GM23338 (cell line): ENCODE data around the gene MKI67.

Experiments
- CREB1 ChIP-seq: fragments of 250-450 bp; sonication (Bioruptor Pico); IDR thresholded peaks from 2 replicates; pipeline ENCODE4 v1.5.0; 2020; ENCODE audit warnings: low read depth, mild to moderate bottlenecking, moderate library complexity
- EZH2 ChIP-seq: fragments of 200-600 bp; sonication (generic); IDR thresholded peaks from one replicate; pipeline ENCODE4 v1.8.0; 2017; ENCODE audit warnings: antibody characterized with exemption, mild to moderate bottlenecking, low read depth; ENCODE audit not compliant: unreplicated experiment
- EZH2phosphoT487 ChIP-seq: fragments of 200-600 bp; sonication (generic); IDR thresholded peaks from one replicate; pipeline ENCODE4 v1.8.1; 2018; ENCODE audit warnings: antibody characterized with exemption; ENCODE audit not compliant: unreplicated experiment
- JUNB ChIP-seq: IDR thresholded peaks from one replicate; pipeline ENCODE4 v1.6.1; 2016; ENCODE audit warnings: antibody characterized with exemption; ENCODE audit not compliant: unreplicated experiment
- NANOG ChIP-seq: IDR thresholded peaks from 2 replicates; pipeline ENCODE4 v1.6.1; 2016; ENCODE audit warnings: antibody characterized with exemption, borderline replicate concordance
- POLR2AphosphoS5 ChIP-seq: IDR thresholded peaks from 2 replicates; pipeline ENCODE4 v1.6.1; 2016; ENCODE audit warnings: antibody characterized with exemption, low read depth
- STAT1 ChIP-seq: IDR thresholded peaks from one replicate; pipeline ENCODE4 v1.6.1; 2016; ENCODE audit warnings: antibody characterized with exemption; ENCODE audit not compliant: unreplicated experiment
- ZNF331 ChIP-seq: fragments of 250-450 bp; sonication (Bioruptor Pico); IDR thresholded peaks from 2 replicates; pipeline ENCODE4 v1.5.0; 2020; ENCODE audit warnings: low read depth, mild to moderate bottlenecking, moderate library complexity
- TF ChIP-seq, protein P1 (sequence below): IDR thresholded peaks from 2 replicates; pipeline ENCODE4 v1.6.1; 2016; ENCODE audit warnings: antibody characterized with exemption
- TF ChIP-seq, protein P2 (sequence below), 2 experiments: fragments of 200-600 bp in 1 of 2; sonication (generic) in 1 of 2; conservative IDR thresholded peaks; 2 replicates each; pipeline versions ENCODE4 v1.5.1 to v1.6.1; 2016 to 2017; ENCODE audit warnings: antibody characterized with exemption in 2 of 2, low read depth in 2 of 2, mild to moderate bottlenecking in 2 of 2, moderate library complexity in 1 of 2
- TF ChIP-seq, protein P3 (sequence below): IDR thresholded peaks from one replicate; pipeline ENCODE4 v1.6.1; 2018; ENCODE audit warnings: antibody characterized with exemption; ENCODE audit not compliant: unreplicated experiment
- TF ChIP-seq, protein P4 (sequence below): fragments of 250-450 bp; sonication (Bioruptor Pico); IDR thresholded peaks from 2 replicates; pipeline ENCODE4 v1.5.0; 2020; ENCODE audit warnings: mild to moderate bottlenecking, moderate library complexity

DNA sequence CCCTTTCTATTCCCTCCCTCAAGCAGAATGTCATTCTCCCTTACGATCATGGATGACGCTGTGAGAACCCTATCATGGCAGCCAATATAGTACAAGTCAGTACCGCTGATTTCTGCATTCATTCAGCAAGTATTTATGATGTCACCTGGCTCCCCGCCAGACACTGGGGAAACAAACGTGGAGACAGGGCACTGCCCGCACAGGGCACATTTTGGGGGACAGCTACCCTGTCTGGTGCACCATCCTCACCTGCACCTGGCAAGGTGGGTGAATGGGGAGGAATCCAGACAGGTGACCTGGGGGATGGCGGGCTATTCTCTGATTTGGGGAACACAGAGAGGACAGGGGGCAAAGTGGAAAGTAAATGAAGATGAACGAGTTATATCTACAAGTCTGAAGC lies 28.4 kb downstream of the MKI67 start:
- TF ChIP-seq POLR2AphosphoS5 (no peak), NANOG (no peak), EZH2phosphoT487 (no peak), EZH2 (no peak), JUNB (no peak), ZNF331 (CRISPR knock-in tag) (no peak), STAT1 (no peak), CREB1 (CRISPR knock-in tag) (no peak)
- TF ChIP-seq, protein P1, sequence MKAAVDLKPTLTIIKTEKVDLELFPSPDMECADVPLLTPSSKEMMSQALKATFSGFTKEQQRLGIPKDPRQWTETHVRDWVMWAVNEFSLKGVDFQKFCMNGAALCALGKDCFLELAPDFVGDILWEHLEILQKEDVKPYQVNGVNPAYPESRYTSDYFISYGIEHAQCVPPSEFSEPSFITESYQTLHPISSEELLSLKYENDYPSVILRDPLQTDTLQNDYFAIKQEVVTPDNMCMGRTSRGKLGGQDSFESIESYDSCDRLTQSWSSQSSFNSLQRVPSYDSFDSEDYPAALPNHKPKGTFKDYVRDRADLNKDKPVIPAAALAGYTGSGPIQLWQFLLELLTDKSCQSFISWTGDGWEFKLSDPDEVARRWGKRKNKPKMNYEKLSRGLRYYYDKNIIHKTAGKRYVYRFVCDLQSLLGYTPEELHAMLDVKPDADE, result no peak
- TF ChIP-seq, protein P2, sequence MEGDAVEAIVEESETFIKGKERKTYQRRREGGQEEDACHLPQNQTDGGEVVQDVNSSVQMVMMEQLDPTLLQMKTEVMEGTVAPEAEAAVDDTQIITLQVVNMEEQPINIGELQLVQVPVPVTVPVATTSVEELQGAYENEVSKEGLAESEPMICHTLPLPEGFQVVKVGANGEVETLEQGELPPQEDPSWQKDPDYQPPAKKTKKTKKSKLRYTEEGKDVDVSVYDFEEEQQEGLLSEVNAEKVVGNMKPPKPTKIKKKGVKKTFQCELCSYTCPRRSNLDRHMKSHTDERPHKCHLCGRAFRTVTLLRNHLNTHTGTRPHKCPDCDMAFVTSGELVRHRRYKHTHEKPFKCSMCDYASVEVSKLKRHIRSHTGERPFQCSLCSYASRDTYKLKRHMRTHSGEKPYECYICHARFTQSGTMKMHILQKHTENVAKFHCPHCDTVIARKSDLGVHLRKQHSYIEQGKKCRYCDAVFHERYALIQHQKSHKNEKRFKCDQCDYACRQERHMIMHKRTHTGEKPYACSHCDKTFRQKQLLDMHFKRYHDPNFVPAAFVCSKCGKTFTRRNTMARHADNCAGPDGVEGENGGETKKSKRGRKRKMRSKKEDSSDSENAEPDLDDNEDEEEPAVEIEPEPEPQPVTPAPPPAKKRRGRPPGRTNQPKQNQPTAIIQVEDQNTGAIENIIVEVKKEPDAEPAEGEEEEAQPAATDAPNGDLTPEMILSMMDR (conservative IDR thresholded peaks at IDR 0.05; ENCODE audit: low read depth in 2 of 2), result no peak
- TF ChIP-seq, protein P3, sequence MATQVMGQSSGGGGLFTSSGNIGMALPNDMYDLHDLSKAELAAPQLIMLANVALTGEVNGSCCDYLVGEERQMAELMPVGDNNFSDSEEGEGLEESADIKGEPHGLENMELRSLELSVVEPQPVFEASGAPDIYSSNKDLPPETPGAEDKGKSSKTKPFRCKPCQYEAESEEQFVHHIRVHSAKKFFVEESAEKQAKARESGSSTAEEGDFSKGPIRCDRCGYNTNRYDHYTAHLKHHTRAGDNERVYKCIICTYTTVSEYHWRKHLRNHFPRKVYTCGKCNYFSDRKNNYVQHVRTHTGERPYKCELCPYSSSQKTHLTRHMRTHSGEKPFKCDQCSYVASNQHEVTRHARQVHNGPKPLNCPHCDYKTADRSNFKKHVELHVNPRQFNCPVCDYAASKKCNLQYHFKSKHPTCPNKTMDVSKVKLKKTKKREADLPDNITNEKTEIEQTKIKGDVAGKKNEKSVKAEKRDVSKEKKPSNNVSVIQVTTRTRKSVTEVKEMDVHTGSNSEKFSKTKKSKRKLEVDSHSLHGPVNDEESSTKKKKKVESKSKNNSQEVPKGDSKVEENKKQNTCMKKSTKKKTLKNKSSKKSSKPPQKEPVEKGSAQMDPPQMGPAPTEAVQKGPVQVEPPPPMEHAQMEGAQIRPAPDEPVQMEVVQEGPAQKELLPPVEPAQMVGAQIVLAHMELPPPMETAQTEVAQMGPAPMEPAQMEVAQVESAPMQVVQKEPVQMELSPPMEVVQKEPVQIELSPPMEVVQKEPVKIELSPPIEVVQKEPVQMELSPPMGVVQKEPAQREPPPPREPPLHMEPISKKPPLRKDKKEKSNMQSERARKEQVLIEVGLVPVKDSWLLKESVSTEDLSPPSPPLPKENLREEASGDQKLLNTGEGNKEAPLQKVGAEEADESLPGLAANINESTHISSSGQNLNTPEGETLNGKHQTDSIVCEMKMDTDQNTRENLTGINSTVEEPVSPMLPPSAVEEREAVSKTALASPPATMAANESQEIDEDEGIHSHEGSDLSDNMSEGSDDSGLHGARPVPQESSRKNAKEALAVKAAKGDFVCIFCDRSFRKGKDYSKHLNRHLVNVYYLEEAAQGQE, result no peak
- TF ChIP-seq, protein P4, sequence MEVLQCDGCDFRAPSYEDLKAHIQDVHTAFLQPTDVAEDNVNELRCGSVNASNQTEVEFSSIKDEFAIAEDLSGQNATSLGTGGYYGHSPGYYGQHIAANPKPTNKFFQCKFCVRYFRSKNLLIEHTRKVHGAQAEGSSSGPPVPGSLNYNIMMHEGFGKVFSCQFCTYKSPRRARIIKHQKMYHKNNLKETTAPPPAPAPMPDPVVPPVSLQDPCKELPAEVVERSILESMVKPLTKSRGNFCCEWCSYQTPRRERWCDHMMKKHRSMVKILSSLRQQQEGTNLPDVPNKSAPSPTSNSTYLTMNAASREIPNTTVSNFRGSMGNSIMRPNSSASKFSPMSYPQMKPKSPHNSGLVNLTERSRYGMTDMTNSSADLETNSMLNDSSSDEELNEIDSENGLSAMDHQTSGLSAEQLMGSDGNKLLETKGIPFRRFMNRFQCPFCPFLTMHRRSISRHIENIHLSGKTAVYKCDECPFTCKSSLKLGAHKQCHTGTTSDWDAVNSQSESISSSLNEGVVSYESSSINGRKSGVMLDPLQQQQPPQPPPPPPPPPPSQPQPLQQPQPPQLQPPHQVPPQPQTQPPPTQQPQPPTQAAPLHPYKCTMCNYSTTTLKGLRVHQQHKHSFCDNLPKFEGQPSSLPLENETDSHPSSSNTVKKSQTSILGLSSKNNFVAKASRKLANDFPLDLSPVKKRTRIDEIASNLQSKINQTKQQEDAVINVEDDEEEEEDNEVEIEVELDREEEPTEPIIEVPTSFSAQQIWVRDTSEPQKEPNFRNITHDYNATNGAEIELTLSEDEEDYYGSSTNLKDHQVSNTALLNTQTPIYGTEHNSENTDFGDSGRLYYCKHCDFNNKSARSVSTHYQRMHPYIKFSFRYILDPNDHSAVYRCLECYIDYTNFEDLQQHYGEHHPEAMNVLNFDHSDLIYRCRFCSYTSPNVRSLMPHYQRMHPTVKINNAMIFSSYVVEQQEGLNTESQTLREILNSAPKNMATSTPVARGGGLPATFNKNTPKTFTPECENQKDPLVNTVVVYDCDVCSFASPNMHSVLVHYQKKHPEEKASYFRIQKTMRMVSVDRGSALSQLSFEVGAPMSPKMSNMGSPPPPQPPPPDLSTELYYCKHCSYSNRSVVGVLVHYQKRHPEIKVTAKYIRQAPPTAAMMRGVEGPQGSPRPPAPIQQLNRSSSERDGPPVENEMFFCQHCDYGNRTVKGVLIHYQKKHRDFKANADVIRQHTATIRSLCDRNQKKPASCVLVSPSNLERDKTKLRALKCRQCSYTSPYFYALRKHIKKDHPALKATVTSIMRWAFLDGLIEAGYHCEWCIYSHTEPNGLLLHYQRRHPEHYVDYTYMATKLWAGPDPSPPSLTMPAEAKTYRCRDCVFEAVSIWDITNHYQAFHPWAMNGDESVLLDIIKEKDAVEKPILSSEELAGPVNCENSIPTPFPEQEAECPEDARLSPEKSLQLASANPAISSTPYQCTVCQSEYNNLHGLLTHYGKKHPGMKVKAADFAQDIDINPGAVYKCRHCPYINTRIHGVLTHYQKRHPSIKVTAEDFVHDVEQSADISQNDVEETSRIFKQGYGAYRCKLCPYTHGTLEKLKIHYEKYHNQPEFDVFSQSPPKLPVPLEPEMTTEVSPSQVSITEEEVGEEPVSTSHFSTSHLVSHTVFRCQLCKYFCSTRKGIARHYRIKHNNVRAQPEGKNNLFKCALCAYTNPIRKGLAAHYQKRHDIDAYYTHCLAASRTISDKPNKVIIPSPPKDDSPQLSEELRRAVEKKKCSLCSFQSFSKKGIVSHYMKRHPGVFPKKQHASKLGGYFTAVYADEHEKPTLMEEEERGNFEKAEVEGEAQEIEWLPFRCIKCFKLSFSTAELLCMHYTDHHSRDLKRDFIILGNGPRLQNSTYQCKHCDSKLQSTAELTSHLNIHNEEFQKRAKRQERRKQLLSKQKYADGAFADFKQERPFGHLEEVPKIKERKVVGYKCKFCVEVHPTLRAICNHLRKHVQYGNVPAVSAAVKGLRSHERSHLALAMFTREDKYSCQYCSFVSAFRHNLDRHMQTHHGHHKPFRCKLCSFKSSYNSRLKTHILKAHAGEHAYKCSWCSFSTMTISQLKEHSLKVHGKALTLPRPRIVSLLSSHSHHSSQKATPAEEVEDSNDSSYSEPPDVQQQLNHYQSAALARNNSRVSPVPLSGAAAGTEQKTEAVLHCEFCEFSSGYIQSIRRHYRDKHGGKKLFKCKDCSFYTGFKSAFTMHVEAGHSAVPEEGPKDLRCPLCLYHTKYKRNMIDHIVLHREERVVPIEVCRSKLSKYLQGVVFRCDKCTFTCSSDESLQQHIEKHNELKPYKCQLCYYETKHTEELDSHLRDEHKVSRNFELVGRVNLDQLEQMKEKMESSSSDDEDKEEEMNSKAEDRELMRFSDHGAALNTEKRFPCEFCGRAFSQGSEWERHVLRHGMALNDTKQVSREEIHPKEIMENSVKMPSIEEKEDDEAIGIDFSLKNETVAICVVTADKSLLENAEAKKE (CRISPR knock-in tag), result no peak
